HG03565 (cell line): Measurements from ENCODE around the gene ELP4.

Experiments used
- ATAC-seq: cut with Tn5 transposase; IDR thresholded peaks from one replicate; pipeline ENCODE4 v1.9.1; 2021; ENCODE audit warnings: mild to moderate bottlenecking, moderate library complexity; ENCODE audit not compliant: unreplicated experiment

The ELP4 gene

GRCh38 chr11:31821235-31821764 lies 311.7 kb downstream of the ELP4 start:
- no peak for ATAC-seq

- ATAC-seq, result no peak
Measured at GRCh38 chr11:31821766-31822165, 312.2 kb downstream of the ELP4 start.

GRCh38 chr11:31822175-31822926 lies 312.8 kb downstream of the ELP4 start:
- no peak for ATAC-seq

GRCh38 chr11:31822927-31823643 lies 313.5 kb downstream of the ELP4 start:
- no peak for ATAC-seq

- ATAC-seq, result no peak
Measured at GRCh38 chr11:31823644-31824331, 314.2 kb downstream of the ELP4 start.

GRCh38 chr11:31824332-31824878 lies 314.8 kb downstream of the ELP4 start:
- no peak for ATAC-seq

GRCh38 chr11:31824879-31825837 lies 315.6 kb downstream of the ELP4 start:
- no peak for ATAC-seq

- ATAC-seq, result no peak
Measured at GRCh38 chr11:31825838-31826484, 316.4 kb downstream of the ELP4 start.

- ATAC-seq, result no peak
Measured at GRCh38 chr11:31826536-31827438, 317.2 kb downstream of the ELP4 start.

- no peak for ATAC-seq
Measured at GRCh38 chr11:31827455-31828206, 318.1 kb downstream of the ELP4 start.

GRCh38 chr11:31828217-31828616 lies 318.6 kb downstream of the ELP4 start:
- no peak for ATAC-seq

- no peak for ATAC-seq
Measured at GRCh38 chr11:31830406-31830805, 320.8 kb downstream of the ELP4 start.

- no peak for ATAC-seq
Measured at GRCh38 chr11:31834237-31834636, 324.7 kb downstream of the ELP4 start.
